Kidney tubule cell (primary cell): ENCODE data around the gene CRHR1.
A peak's percentile ranks its signal among the peaks of the same experiment; 100 is the strongest.

Source experiments
- DNase-seq: peaks from one replicate; pipeline ENCODE4 v3.0.0-alpha.2; 2018; ENCODE audit warnings: low spot score

Gene CRHR1

DNA sequence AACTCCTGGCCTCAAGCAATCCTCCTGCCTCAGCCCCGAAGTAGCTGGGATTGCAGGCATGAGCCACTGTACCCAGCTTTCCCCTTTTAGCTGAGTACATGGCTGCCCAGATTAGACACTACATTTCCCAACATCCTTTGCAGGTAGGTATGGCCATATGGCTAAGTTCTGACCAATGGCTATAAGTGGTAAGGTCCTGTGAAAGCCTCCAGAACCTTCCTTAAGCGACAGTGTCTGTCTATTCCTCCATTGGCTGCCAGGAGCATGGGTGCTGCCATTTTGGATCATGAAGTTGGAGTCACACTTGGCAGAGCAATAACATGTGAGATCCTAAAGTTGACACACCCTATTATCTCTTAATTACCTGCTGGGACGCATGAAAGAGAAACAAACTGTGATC is 24.4 kb upstream of the CRHR1 start:
- no peak for DNase-seq

DNA sequence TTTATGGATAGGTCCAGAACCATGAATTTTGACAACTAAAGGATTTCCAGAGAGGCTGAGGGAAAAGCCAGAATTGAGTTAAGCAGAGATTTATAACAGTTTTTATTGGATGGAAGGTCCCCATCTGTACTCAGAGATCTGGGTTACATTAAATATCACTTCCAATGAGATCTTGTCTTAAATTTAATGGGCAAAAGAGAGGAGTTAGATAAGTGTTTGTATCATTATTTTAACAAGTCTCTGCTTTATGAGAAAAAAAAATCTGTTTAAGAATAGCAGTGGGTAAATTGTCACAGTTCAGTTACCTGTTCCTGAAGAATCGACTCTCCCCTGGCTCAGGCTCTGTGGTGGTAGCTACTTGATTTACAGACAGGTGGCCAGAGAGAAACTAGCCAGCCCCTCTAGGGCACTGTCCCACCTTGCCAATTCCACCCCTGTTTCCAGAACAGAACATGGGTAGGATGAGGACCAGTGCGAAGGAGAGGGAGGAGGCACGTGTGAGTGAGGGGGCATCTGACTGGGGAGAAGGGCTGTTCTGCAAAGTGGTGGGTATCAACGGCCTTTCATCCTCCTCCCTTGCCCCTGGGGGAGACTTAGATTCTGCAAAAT is 22.1 kb upstream of the CRHR1 start:
- no peak for DNase-seq

DNA sequence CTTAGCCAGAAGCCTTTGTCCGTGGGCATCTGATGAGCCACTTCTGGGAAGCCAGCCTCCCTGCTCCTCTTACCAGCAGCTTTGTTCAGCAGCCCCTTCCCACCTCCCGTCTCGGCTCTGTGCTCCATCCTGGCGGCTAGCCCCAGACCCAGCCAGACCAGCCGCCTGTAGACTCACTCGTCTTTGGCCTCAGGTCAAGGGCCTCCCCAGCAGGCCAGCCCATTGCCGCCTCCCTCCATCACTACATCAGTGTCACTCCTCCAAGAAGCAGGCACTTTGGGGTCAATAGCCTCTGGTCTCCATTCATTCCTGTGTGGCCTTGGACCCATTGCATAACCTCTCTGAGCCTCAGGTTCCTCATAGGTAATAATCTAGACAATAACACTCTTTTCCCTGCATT is 20.9 kb upstream of the CRHR1 start:
- DNase-seq = no peak

DNA sequence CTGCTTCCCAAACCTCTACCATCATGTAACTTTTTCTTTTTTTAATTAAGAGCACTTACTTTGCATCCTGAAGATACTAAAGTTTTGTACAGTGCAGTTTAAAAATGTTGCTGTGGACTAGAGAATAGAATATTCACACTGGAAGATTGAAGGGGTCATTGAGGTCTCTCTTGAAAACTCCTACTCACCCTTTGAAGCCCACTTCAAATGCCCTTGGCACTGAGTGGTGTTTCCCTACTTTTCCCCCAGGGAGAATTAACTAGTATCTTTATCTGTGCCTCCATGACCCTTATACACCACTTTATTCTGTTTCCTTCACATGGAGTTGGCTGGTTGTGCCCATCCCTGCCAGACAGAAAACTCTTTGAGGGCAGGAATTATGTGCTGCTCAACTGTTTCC is 19.6 kb upstream of the CRHR1 start:
- DNase-seq = no peak

DNA sequence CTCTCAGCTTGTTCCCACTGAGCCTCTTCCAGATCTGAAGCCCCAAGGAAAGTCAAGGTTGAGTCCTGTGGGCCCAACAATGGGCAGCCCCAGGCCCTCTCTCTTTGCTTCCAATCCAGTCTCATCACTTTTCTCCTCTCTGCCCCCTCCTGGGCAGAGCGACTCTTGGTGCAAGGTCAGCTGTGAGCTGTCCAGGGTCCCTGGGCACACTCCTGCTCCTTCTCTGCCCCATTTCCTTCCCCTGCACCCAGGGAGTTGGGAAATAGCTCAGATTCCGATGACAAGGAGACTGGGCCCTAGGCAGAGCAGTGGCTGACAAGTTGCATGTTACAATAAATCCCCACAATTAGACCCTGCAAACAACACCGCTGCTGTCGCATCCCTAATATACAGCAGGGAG is 16.1 kb upstream of the CRHR1 start:
- DNase-seq = peak; percentile 17

DNA sequence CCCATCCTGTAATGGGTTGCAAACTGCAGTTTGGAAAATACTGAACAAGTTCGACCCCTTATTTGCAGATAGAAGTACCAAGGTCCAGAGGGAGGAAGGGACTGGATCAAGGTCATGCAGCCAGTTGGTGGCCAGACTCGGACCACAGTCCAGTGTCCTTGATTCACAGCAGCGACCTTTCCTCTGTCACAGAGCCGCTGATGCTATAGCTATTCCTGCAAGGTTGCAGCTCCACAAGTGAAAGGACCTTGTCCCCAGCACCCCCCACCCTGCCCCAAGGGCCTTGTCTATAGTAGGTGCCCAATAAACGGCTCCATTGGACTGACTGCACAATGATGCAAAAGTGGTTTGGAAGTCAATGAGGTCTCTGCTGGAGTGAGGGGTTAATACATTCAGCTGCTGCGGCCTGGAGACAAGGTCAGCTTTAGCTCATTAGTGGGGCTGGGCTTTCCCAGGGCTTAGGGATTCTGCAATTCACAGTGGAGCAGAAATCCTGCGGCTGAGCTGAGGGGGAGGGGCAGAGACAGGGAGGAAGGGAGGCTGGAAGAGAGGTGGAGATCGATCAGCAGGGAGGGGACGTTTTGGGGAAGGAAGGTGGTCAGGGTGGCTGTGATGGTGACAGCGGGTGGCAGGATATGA is 13.4 kb upstream of the CRHR1 start:
- no peak for DNase-seq

DNA sequence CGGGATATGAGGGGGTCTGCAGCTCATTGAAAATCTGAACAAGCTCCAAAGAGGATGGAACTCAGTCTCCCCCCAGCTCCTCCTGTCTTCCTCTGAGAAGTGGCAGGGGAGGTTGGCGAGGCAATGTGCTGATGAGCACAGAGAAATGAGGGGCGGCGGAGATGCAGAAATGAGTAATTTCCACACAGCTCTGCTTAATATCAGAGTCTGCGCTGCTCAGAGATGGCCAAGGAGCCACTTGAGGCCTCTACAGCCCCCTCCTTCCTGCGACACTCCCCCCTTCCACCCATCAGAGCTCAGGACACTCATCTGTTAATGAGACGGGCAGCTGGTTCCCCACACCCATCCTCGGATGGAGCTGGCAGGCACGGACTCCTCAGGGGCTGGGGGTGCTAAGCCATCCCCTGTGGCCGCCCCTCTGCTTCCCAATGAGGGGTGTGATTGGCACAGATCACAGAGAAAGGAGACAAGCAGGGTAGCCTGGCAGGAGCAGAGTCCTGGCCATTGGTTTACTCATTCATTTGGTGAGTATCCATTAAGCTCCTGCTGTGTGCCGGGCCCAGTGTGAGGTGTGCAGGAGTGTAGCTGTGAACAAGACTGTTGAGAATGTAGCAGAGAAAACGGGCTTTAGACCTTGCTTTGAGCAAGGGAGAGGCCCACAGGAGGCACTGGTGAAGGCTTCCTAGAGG is 12.7 kb upstream of the CRHR1 start:
- no peak for DNase-seq

DNA sequence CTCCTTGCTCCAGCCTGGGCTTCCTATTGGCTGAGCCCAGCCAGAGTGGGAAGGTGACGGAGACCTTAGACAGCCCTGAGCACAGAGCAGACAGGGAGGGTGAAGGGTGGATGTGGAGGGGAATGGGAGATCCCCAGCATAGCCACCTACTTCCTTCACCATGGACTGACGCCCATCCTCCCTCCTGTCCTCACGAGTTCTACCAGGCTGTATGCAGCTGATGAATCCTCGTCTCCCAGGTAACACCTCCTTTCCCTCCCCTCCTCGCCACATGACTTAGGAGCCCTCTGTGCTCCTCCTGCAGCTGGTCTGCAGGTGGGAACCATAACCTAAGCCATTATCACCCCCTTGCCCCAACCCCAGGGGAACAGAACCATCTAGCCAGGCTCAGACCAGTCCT is 9.0 kb upstream of the CRHR1 start:
- peak; percentile 58 for DNase-seq

DNA sequence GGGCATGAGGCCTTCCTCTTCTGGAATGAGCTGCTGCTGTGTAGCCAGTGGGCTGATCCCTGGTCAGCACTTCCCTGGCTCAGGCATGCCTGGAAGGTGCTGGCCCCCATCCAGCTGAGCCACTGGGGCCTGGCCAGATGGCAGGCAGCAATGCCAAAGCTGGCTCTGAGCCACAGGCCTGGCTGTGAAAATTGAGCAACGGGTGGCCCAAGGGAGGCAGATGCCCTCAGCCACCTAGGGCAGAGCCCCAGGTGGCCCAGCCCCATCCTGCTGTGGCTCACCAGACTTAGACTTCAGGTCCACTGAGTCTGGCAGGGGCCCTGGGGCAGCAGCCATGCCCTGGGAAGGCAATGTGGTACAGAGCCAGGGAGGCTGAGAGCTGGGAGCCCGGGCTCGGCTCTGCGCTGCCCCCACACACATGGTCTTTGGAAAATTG is 8.5 kb upstream of the CRHR1 start:
- peak; percentile 70 for DNase-seq

DNA sequence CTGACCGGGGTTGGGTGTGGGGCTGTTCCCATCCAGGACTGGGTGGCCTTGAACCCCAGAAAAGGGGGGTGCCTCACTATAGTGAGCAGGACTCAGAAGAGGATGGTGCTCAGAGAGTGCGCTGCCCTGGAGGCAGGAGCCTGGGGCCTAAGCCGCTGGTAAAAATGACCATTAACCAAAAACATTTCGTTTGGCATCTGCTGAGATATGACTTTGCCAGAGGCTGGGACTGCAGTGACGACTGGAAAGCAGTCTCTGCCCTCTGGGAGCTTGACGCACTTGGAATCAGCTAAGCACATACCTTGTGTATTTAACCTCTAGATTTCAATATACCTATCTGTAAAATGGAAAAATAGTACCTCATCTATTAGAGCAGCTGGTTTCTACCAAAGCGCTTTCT is 7.2 kb upstream of the CRHR1 start:
- DNase-seq = no peak

DNA sequence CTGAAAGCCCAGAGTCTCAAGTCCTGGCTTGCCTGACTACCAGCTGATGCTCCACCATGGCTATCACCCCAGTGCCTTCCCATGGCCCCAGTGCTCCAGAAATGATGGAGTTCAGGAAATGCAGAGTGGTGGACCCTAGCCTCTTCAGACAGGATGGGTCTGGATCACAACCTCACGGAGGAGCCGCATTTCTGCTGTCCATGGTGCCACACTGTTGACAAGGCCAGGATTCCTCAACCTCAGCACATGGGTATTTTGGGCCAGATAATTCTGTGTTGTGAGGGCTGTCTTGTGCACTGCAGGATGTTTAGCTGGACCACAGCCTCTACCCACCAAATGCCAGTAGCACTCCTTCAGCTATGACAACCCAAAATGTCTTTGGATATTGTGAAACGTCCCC is 6.7 kb upstream of the CRHR1 start:
- no peak for DNase-seq

DNA sequence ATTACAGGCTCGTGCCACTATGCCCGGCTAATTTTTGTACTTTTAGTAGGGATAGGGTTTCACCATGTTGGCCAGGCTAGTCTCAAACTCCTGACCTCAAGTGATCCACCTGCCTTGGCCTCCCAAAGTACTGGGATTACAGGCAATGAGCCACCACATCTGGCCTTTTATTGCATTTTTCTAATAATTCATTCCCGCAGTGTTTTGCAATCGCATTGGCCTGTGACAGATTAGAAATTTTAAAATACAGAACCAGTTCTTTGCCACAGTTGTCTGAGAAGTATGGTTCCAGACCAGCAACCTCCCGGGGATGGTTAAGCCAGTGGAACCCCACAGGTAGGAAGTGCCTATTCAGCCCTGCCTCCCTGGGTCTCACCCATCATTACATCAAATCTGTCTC is 3.2 kb upstream of the CRHR1 start:
- DNase-seq = no peak

DNA sequence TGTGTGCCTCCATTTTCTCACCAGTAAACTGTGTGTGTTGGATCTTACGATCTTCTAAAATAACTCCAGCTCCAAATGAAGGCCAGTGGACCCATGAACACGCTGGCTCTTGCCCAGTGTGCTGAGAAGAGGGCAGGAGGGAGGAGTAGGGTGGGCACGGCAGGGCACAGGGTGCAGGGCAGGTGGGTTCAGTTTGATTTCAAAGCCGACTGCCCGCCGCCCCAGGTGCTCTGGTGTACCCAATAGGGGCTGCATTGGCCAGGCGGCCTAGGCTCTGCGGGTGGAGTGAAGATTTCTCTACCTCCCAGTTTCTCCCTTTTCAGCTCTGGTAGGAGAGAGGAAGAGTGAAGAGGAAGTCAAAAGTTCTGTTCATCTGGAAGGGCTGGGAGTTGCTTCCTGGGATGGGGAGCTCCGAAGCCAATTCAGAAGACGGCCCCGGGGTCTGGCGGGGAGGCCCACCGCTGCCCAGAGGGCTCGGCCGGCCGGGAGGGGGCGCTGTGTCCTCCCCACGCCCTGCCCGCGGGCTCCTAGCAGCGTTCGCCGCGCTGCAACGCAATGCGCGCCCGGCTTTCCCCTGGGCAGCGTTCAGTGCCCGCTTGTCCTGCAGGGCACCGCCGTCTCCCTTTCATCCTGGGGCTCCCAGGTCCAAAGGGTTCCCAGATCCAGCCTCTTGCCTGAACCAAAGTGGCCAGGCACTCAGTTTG is 1.1 kb upstream of the CRHR1 start:
- DNase-seq = peak; percentile 5

DNA sequence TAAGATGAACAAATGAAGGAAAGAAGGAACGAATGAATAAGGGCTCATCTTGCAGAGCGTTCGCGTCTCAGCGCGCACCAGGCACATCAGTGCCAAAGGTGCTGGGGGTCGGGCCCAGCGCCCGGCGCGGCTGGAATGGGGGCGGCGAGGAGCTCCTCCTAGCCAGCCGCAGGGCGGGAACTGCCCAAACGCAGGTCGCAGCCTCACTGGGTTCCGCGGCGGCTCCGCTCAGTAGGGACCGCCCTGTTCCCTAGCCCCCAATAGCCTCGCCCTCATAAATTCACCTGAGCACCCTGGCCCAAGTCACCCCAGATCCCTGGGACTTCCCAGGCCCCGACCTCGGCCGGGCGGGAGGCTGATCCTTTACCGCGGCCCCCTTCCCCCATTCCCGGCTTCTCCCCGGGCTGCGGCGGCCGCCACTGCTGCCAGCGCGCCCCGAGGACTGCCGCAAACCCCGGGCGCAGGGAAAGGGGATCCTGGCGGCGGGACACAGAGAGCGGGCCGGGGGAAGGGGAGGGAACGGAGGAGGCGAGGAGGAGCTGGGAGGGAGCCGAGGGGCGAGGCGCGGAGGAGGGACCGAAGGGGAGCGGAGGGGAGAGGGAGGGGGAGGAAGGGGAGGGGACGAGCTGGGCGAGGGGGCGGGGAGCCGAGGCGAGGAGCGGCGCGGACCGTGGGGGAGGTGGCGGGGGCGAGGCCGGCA is 377 bp upstream of the CRHR1 start:
- no peak for DNase-seq

DNA sequence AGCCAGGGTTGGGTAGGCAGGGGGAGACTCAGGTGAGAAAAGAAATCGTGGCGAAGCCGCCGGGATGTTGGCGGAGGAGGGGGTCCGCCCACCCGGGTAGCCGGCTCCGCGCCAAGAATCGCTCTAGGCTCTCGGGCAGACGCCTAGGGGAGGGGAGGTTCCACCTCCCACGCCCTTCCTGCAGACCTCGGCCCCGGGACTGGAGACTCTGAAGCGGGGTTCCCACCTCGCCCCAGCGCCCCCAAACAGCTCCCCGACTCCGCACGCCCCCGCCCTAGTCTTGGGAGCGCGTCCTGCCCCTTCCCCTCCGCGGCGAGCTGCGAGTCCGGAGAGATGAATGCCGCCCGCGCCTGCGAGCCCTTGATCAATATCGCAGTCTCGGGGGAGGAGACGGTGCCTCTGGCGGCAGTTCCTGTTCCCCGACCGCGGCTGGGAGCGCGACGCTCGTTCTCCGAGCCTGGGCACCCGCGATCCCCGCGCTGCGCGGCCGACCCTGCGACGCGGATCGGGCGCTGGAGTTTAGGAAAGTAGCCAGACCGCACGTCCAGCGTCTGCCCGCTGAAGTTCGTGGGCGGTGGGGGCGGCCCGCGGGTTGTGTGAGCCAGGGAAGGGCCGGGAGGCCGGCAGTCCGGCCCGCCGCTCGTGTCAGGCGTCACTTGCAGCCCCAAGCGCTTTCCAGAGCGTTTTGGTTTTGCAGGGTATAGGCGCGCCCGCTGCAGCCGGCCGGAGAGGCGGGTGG is 790 bp downstream of the CRHR1 start:
- no peak for DNase-seq

DNA sequence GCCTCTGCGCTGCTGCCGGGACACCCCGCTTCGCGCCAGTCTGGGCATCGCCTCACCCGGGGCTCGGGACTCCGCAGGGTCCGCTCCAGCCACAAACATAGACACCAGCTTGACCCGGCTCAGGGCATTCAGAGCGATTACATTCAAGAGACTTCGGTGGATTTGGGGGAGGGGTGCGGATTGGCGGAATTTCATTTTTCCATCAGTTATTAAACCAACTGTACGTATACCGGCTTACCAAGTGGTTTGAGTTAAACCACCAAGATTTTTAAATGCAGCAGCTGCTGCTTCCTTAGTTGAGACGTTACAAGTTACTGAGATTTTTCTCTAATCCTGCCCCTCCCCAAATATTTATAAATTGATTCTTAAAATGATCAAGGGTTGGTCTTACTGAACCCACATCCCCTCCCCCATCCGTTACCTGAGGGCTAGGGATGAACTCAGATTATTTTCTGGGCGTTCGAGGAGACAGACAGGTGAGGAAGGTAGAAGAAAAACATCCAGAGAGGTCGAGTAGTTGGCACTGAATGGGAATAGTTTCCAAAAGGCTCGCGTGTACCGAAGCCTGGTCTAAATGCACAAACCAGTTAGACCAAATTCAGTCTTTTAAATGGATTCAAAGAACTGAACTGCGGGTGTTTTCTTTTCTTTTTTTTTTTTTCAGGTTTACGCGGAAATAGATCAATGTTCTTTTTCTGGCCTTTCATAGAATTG is 1.5 kb downstream of the CRHR1 start:
- no peak for DNase-seq

DNA sequence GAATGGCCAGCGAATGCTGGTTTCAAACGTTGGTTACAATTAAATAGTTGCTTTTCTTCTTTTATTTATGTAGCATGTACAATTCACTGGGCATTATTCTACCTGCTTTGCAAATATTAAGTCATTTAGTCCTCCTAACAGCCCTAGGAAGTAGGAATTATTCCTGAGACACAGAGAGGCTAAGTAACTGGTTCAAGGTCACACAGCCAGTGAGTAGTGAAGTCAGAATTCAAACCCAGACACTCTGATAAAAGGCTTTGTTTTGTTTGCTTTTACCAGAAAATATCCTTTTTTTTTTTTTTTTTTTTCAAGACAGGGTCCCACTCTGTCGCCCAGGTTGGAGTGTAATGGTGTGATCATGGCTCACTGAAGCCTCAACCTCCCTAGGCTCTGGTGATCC is 2.2 kb downstream of the CRHR1 start:
- no peak for DNase-seq

DNA sequence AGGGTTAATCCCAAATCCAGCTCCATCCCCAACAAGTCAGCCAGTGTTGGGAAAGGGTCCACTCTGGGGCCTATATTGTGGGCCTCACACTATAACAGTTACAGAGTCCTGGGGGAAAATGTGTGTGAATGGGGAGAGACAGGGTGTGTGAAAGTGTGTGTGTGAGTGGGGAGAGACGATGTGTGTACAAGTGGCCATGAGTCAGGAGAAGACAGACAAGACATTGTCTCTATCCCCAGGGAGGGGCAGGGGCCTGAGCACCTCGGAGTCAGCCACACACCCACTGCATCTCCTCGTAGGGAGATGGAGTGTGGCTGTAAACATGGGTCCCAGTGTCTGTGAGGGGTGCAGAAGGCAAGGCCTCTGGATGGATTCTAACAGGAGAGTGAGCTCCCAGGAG is 2.9 kb downstream of the CRHR1 start:
- no peak for DNase-seq

DNA sequence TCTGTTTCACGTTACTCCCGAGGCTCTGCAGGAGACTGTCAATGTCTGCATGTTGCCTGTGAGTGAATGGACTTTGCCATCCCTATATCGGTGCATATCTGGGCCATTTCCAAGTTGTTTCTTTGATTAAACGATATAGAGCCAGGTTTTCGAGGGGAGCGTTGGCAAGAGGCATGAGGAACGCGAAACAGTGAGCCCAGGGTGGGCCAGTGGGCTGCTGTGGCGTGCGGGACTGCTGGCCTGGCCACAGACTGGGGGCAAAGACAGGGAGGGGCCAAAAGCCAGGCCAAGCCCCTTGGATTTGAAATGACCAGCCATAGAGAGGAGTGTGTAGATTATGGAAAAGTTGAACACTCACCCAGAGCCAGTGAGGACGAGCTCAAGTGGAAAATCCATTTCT is 3.5 kb downstream of the CRHR1 start:
- DNase-seq = no peak

DNA sequence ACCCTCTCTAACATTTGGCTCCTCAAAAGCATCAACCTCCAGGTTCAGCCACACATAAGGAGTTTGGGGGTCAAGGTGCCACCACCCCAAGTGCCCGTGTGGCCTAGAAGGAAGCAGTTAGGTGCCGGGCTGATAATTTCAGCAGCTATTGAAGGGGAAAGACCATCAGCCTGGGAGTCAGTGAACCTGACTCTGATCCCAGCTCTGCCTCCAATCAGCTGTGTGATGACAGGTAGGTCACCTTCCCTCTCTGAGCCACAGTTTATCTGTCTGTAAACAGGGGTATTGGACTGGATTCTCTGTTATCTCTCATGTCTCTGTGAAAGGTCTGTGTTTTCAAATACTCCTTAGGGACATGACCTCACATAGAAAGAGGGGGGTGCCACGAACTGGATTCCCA is 3.9 kb downstream of the CRHR1 start:
- DNase-seq = no peak

DNA sequence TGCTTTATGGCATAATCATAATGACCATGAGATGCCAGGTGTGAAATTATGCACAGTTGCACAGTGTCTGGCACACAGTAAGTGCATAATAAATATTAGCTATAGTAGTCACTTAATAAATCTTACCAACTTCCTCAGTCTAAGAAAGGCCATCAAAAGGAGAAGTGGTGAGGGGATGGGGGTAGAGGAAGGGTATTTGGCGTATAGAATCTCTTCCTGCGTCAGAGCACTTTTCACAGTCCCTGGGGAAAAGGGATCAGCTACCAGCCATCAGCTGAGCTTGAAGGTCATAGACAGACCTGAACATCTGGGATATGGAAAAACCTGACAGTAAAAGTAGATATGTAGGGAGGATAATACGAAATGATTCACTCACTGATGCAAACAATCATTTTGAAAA is 5.8 kb downstream of the CRHR1 start:
- DNase-seq = no peak
